GM23338 (cell line): ENCODE measurements around the gene ADGRD1. TPM values are rescaled to one million over a fixed set of nuclear protein-coding genes. Genes with fewer than 3 reads are reported as not detected.

ENCODE experiments used
- ATAC-seq: fragments of 200-7000 bp; cut with Tn5 transposase; 3 replicates; pipeline ENCODE4 v1.9.1; 2020
- DNase-seq: peaks from one replicate; pipeline ENCODE4 v3.0.0-alpha.2; 2015; ENCODE audit warnings: low spot score
- H2AFZ ChIP-seq: fragments of 200-600 bp; sonication (generic); 2 replicates; pipeline ENCODE4 v1.8.0; 2016; ENCODE audit warnings: antibody characterized with exemption, mild to moderate bottlenecking, moderate library complexity
- H3F3A ChIP-seq: fragments of 200-600 bp; sonication (generic); replicated peaks from 2 replicates; pipeline ENCODE4 v1.8.0; 2017; ENCODE audit warnings: antibody characterized with exemption, mixed run types, low read depth
- H3K27ac ChIP-seq: fragments of 200-600 bp; sonication (generic); 2 replicates; pipeline ENCODE4 v1.6.1; 2016; ENCODE audit warnings: low read depth
- H3K27me3 ChIP-seq: fragments of 200-600 bp; sonication (generic); 2 replicates; pipeline ENCODE4 v1.8.0; 2016; ENCODE audit warnings: mild to moderate bottlenecking, mixed run types, moderate library complexity; ENCODE audit not compliant: insufficient read depth
- H3K36me3 ChIP-seq: fragments of 200-600 bp; sonication (generic); 2 replicates; pipeline ENCODE4 v1.8.0; 2016; ENCODE audit warnings: mild to moderate bottlenecking; ENCODE audit not compliant: insufficient read depth
- H3K4me1 ChIP-seq: fragments of 200-600 bp; sonication (generic); 2 replicates; pipeline ENCODE4 v1.8.0; 2016; ENCODE audit warnings: mild to moderate bottlenecking, moderate library complexity; ENCODE audit not compliant: insufficient read depth
- H3K4me2 ChIP-seq: fragments of 200-600 bp; sonication (generic); 2 replicates; pipeline ENCODE4 v1.7.1; 2017; ENCODE audit warnings: mixed run types
- H3K4me3 ChIP-seq: fragments of 200-600 bp; sonication (generic); 2 replicates; pipeline ENCODE4 v1.6.1; 2016; ENCODE audit warnings: mixed run types
- H3K79me2 ChIP-seq: fragments of 200-600 bp; sonication (generic); replicated peaks from 2 replicates; pipeline ENCODE4 v1.8.0; 2017; ENCODE audit warnings: mild to moderate bottlenecking; ENCODE audit not compliant: insufficient read depth
- H3K9me2 ChIP-seq: fragments of 200-600 bp; sonication (generic); 2 replicates; pipeline ENCODE4 v1.8.0; 2017; ENCODE audit not compliant: insufficient read depth
- H4K20me1 ChIP-seq: fragments of 200-600 bp; sonication (generic); replicated peaks from 2 replicates; pipeline ENCODE4 v1.8.0; 2017; ENCODE audit warnings: mild to moderate bottlenecking; ENCODE audit not compliant: insufficient read depth
- H3K27ac Mint-ChIP-seq: 2 replicates; pipeline ENCODE4 v1.8.0; 2020; ENCODE audit warnings: inconsistent platforms, mild to moderate bottlenecking, moderate library complexity, mixed read lengths
- H3K27me3 Mint-ChIP-seq: 3 replicates; pipeline ENCODE4 v1.8.0; 2022; ENCODE audit warnings: low read depth, mild to moderate bottlenecking, moderate library complexity, mixed read lengths, inconsistent platforms; ENCODE audit not compliant: insufficient read depth, poor library complexity
- H3K36me3 Mint-ChIP-seq: 3 replicates; pipeline ENCODE4 v1.8.0; 2021; ENCODE audit warnings: low read depth, mild to moderate bottlenecking, inconsistent platforms, moderate library complexity, mixed read lengths
- H3K4me1 Mint-ChIP-seq: 3 replicates; pipeline ENCODE4 v1.8.0; 2020; ENCODE audit warnings: mild to moderate bottlenecking, inconsistent platforms, mixed read lengths
- H3K4me3 Mint-ChIP-seq: 3 replicates; pipeline ENCODE4 v1.8.0; 2021; ENCODE audit warnings: moderate library complexity, mild to moderate bottlenecking, inconsistent platforms, mixed read lengths
- H3K9me3 Mint-ChIP-seq: 3 replicates; pipeline ENCODE4 v1.8.0; 2020; ENCODE audit warnings: moderate library complexity, mild to moderate bottlenecking, inconsistent platforms, mixed read lengths
- CTCF ChIP-seq, 2 experiments: fragments of 200-600 bp in 1 of 2; sonication (generic) in 1 of 2; conservative IDR thresholded peaks; 2 replicates each; pipeline versions ENCODE4 v1.5.1 to v1.6.1; 2016 to 2017; ENCODE audit warnings: antibody characterized with exemption in 2 of 2, low read depth in 2 of 2, mild to moderate bottlenecking in 2 of 2, moderate library complexity in 1 of 2
- ETS1 ChIP-seq: IDR thresholded peaks from 2 replicates; pipeline ENCODE4 v1.6.1; 2016; ENCODE audit warnings: antibody characterized with exemption
- JUNB ChIP-seq: IDR thresholded peaks from one replicate; pipeline ENCODE4 v1.6.1; 2016; ENCODE audit warnings: antibody characterized with exemption; ENCODE audit not compliant: unreplicated experiment
- STAT1 ChIP-seq: IDR thresholded peaks from one replicate; pipeline ENCODE4 v1.6.1; 2016; ENCODE audit warnings: antibody characterized with exemption; ENCODE audit not compliant: unreplicated experiment
- ZNF114 ChIP-seq: fragments of 250-450 bp; sonication (Bioruptor Pico); IDR thresholded peaks from 2 replicates; pipeline ENCODE4 v1.5.0; 2020; ENCODE audit warnings: mild to moderate bottlenecking, moderate library complexity
- polyA plus RNA-seq: library from polyadenylated mRNA; unstranded; fragments of >200 nt; fragmentation: Nextera tagmentation; extraction: Ambion mirVana; gene quantifications from 2 replicates; pipeline ENCODE4 v1.2.1, GENCODE V29; 2016
- total RNA-seq: library from RNA; depleted of rRNA; stranded (reverse); fragments of >200 nt; shearing (Covaris generic); gene quantifications from 2 replicates; pipeline ENCODE4 v1.2.3, GENCODE V29; 2014
- TF ChIP-seq, protein P1 (sequence below): IDR thresholded peaks from one replicate; pipeline ENCODE4 v1.6.1; 2018; ENCODE audit warnings: antibody characterized with exemption; ENCODE audit not compliant: unreplicated experiment
- TF ChIP-seq, protein P2 (sequence below): fragments of 250-450 bp; sonication (Bioruptor Pico); IDR thresholded peaks from 2 replicates; pipeline ENCODE4 v1.5.0; 2020; ENCODE audit warnings: mild to moderate bottlenecking, moderate library complexity

ADGRD1 gene
- total and polyA plus RNA-seq, 2 experiments from 2014 or later: 1.4 TPM; not detected in 1

DNA sequence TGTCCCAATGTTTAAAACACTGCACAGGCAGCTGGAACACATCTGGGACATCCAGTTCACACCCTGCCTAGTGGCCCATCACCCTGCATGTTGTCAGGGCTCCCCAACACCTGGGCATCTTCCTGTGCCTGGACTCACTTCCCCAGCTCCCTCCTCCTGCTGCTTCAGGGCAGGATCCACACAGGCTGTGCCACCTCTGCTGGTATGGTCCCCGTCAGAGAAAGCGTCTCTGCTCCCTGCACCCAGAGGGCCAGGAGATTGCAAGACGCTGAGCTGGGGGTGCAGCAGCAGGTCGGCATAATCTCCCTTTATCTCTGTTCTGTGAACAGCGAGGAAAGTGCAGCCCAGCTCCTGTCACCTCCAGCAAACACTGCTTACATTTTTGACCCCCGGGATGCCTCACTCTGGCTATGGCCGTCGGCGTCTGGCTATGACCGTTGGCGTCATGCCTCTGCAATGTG lies 124.3 kb downstream of the ADGRD1 start:
- Histone ChIP-seq H3K36me3 (no peaks in the 10 kb centered on the region), H3K9me2 (no peaks in the 10 kb centered on the region), H3K27ac (no peak overlapping the region), H3K4me3 (no peak overlapping the region), H2AFZ (no peak overlapping the region), H3K79me2 (no peaks in the 10 kb centered on the region), H3K4me1 (no peaks in the 10 kb centered on the region), H3K4me2 (no peak overlapping the region), H3K27me3 (no peaks in the 10 kb centered on the region), H3F3A (no peaks in the 10 kb centered on the region), H4K20me1 (no peaks in the 10 kb centered on the region)
- H3K27ac Mint-ChIP-seq: no peak overlapping the region
- ATAC-seq (no peak), DNase-seq (no peak)
- peaks cover 11% of the 10 kb centered on the region; the same call in 1 of the 3 replicates for H3K9me3 Mint-ChIP-seq
- peaks cover 4% of the 10 kb centered on the region for H3K27me3 Mint-ChIP-seq
- no peak for TF ChIP-seq ZNF114
- TF ChIP-seq CTCF (conservative IDR thresholded peaks at IDR 0.05; ENCODE audit: low read depth in 2 of 2): no peak
- TF ChIP-seq, protein P1, sequence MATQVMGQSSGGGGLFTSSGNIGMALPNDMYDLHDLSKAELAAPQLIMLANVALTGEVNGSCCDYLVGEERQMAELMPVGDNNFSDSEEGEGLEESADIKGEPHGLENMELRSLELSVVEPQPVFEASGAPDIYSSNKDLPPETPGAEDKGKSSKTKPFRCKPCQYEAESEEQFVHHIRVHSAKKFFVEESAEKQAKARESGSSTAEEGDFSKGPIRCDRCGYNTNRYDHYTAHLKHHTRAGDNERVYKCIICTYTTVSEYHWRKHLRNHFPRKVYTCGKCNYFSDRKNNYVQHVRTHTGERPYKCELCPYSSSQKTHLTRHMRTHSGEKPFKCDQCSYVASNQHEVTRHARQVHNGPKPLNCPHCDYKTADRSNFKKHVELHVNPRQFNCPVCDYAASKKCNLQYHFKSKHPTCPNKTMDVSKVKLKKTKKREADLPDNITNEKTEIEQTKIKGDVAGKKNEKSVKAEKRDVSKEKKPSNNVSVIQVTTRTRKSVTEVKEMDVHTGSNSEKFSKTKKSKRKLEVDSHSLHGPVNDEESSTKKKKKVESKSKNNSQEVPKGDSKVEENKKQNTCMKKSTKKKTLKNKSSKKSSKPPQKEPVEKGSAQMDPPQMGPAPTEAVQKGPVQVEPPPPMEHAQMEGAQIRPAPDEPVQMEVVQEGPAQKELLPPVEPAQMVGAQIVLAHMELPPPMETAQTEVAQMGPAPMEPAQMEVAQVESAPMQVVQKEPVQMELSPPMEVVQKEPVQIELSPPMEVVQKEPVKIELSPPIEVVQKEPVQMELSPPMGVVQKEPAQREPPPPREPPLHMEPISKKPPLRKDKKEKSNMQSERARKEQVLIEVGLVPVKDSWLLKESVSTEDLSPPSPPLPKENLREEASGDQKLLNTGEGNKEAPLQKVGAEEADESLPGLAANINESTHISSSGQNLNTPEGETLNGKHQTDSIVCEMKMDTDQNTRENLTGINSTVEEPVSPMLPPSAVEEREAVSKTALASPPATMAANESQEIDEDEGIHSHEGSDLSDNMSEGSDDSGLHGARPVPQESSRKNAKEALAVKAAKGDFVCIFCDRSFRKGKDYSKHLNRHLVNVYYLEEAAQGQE: no peak
- no peaks in the 10 kb centered on the region for H3K4me1 Mint-ChIP-seq
- H3K36me3 Mint-ChIP-seq: no peaks in the 10 kb centered on the region; the same call in 2 of the 3 replicates
- no peak overlapping the region for H3K4me3 Mint-ChIP-seq

GRCh38 chr12:131082290-131083194 lies 128.8 kb downstream of the ADGRD1 start:
- Histone ChIP-seq H3K79me2 (no peaks in the 10 kb centered on the region), H3K4me3 (no peak overlapping the region), H3K9me2 (no peaks in the 10 kb centered on the region), H3K27me3 (no peaks in the 10 kb centered on the region), H2AFZ (no peak overlapping the region), H3K36me3 (no peaks in the 10 kb centered on the region), H3K4me2 (no peak overlapping the region), H3K4me1 (no peaks in the 10 kb centered on the region), H3K27ac (no peak overlapping the region), H4K20me1 (no peaks in the 10 kb centered on the region), H3F3A (no peaks in the 10 kb centered on the region)
- Mint-ChIP-seq H3K36me3 (no peaks in the 10 kb centered on the region), H3K27ac (peak overlapping the region; percentile 42; the same call in 1 of the 2 replicates), H3K9me3 (no peaks in the 10 kb centered on the region), H3K4me1 (no peaks in the 10 kb centered on the region), H3K27me3 (peaks cover 5% of the 10 kb centered on the region), H3K4me3 (no peak overlapping the region)
- ATAC-seq (no peak), DNase-seq (no peak)
- TF ChIP-seq JUNB (no peak), STAT1 (no peak), ETS1 (no peak)
- TF ChIP-seq, protein P2, sequence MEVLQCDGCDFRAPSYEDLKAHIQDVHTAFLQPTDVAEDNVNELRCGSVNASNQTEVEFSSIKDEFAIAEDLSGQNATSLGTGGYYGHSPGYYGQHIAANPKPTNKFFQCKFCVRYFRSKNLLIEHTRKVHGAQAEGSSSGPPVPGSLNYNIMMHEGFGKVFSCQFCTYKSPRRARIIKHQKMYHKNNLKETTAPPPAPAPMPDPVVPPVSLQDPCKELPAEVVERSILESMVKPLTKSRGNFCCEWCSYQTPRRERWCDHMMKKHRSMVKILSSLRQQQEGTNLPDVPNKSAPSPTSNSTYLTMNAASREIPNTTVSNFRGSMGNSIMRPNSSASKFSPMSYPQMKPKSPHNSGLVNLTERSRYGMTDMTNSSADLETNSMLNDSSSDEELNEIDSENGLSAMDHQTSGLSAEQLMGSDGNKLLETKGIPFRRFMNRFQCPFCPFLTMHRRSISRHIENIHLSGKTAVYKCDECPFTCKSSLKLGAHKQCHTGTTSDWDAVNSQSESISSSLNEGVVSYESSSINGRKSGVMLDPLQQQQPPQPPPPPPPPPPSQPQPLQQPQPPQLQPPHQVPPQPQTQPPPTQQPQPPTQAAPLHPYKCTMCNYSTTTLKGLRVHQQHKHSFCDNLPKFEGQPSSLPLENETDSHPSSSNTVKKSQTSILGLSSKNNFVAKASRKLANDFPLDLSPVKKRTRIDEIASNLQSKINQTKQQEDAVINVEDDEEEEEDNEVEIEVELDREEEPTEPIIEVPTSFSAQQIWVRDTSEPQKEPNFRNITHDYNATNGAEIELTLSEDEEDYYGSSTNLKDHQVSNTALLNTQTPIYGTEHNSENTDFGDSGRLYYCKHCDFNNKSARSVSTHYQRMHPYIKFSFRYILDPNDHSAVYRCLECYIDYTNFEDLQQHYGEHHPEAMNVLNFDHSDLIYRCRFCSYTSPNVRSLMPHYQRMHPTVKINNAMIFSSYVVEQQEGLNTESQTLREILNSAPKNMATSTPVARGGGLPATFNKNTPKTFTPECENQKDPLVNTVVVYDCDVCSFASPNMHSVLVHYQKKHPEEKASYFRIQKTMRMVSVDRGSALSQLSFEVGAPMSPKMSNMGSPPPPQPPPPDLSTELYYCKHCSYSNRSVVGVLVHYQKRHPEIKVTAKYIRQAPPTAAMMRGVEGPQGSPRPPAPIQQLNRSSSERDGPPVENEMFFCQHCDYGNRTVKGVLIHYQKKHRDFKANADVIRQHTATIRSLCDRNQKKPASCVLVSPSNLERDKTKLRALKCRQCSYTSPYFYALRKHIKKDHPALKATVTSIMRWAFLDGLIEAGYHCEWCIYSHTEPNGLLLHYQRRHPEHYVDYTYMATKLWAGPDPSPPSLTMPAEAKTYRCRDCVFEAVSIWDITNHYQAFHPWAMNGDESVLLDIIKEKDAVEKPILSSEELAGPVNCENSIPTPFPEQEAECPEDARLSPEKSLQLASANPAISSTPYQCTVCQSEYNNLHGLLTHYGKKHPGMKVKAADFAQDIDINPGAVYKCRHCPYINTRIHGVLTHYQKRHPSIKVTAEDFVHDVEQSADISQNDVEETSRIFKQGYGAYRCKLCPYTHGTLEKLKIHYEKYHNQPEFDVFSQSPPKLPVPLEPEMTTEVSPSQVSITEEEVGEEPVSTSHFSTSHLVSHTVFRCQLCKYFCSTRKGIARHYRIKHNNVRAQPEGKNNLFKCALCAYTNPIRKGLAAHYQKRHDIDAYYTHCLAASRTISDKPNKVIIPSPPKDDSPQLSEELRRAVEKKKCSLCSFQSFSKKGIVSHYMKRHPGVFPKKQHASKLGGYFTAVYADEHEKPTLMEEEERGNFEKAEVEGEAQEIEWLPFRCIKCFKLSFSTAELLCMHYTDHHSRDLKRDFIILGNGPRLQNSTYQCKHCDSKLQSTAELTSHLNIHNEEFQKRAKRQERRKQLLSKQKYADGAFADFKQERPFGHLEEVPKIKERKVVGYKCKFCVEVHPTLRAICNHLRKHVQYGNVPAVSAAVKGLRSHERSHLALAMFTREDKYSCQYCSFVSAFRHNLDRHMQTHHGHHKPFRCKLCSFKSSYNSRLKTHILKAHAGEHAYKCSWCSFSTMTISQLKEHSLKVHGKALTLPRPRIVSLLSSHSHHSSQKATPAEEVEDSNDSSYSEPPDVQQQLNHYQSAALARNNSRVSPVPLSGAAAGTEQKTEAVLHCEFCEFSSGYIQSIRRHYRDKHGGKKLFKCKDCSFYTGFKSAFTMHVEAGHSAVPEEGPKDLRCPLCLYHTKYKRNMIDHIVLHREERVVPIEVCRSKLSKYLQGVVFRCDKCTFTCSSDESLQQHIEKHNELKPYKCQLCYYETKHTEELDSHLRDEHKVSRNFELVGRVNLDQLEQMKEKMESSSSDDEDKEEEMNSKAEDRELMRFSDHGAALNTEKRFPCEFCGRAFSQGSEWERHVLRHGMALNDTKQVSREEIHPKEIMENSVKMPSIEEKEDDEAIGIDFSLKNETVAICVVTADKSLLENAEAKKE (CRISPR knock-in tag): no peak
